Activated CD4-positive, alpha-beta T cell treated with anti-CD3 and anti-CD28 coated beads, Interleukin-2, amount 50 U/mL, for 4 hours (primary cell): Measurements from ENCODE around the gene ACP7.

Experiments
- DNase-seq, 2 experiments: peaks; one replicate each; pipeline ENCODE4 v3.0.0-alpha.2; 2020

The ACP7 gene

DNA sequence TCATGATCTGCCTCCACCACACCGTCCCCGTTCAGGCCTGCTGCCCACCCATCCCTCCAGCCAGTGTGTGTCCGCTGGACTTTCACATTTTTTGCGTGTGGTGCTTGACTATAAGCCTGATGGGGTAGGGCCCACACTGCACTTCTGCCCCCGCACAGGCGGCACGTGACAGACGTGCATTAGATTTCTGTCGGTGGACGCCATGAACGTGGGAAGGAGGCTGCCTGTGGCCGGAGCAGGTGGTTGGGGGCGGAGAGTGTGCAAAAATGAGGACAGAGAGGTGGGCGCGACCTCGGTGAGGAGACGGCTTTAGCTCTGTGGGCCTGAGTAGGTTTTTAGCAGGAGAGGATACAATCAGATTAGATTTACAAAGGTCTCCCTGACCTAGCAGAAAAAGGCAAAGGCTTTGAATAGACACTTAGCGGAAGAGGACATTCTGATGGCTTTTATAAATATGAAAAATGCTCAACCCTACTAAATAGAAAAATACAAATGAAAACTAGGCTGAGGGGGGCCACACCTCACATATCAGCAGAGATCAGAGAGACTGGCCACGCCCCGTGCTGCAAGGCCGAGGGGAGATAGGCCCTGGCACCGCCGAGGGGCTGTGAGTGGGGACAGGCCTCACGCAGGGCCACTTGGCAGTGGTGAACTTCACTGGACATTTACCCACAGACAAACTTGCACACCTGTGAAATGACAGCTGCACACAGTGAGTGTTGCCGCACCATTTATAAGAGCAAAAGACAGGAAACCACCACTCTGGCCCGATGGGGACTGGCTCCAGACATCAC is 66.8 kb downstream of the ACP7 start:
- DNase-seq, result no peak

DNA sequence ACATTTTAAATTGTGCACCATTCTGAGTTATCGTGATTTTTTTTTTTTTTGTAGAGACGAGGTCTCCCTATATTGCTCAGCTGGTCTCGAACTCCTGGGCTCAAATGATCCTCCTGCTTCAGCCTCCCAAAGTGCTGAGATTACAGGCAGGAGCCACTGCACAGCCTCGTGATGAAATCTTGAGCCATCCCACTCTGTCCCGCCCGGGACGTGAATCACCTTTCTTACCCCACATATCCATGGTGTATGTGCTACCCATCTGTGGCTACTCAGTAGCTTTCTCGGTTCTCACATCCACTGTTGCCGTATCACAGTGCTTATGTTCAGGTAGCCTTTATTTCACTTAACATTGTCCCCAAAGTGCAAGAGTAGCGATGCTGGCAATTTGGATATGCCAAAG is 67.9 kb downstream of the ACP7 start:
- DNase-seq, result no peak

DNA sequence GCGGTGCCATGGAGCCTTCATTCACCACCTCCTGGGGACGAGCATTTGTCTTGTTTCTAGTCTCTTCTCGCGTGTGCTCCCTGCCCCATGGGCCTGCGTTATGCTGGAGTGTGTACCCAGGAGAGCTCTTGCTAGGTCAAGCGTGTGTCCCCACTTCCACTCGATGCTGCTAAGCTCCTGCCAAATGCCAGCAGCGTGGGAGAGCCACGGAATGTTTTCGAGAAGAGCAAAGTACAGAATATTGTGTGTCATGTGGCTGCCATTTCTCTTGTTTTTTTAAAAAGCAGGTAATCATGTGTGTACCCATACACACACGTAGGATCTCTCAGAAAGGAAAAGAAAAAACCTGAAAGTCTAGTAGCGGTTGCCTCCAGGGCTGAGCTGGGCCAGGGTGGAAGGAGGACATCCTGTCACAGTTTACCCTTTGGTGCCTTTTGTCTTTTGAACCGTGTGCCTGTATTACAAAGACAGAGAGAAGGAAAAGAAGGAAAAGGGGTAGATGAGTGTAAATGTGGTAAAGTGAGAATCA is 70.0 kb downstream of the ACP7 start:
- no peak for DNase-seq

DNA sequence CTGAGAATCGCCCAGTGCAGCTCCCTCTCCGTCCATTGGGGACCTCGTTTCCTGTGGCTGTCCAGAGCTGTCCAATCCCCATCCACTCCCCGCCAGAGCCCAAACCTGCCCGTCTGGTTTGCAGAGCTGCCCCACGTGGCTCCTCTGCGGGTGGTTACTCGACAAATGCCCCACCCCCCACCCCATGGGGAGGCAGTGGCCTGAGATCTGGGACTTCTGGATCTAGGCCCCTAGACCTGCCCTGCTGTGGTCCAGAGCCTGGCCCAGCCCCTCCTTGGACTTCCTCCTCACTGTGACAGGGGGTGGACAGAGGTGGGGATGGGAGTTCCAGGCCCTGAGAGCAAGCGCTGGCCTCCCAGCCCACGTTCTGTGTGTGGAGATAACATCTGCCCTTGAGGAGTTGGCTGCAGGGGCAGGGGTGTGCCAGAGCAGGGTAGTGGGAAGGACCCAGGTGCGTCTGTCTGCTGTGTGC is 70.5 kb downstream of the ACP7 start:
- no peak for DNase-seq

DNA sequence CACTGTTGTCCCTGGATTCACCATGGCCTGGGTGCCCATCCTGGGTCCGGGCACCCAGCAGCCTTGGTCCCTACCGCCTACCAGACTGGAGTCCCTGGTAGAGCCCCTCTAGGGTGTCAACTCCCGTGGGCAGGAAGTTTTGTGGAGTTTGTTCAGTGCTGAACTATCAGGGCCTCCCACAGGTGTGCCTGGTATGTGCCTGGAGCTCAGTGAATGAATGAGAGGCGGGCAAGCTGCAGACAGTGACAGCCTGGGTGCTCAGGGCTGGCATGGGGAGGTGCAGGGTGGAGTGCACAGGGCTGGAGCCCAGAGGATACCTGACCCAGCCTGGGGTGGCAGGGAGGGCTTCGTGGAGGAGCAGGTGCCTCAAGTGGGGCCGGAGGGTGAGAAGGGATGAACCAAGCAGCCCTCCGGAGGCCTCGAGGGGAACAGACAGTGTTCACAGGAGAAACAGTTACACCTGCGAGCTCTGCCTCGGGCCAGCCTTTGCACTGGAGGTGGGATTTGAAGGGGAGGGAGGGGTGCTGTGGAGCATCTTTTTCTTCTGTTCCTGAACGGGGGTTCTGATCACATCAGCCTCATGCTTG is 71.0 kb downstream of the ACP7 start:
- no peak for DNase-seq

DNA sequence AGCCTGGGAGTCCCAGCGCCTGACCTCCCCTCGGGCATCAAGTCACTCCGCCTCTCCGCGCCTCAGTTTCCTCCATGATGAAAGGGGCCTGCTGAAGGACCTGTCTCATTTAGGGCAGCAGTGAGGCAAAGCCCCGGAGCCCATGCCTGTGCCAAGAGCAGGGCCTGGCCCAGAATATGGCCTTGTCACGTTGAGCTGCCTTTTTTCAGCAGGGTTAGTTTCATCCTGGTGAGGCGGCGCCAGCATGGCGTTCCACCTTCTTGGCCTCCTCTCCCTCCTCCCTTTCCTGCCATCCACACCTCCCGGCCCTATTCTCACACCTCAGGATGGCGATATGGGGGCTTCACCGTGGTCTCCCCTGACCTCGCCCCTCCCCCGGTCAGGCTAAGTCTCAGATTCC is 71.6 kb downstream of the ACP7 start:
- DNase-seq, result no peak

DNA sequence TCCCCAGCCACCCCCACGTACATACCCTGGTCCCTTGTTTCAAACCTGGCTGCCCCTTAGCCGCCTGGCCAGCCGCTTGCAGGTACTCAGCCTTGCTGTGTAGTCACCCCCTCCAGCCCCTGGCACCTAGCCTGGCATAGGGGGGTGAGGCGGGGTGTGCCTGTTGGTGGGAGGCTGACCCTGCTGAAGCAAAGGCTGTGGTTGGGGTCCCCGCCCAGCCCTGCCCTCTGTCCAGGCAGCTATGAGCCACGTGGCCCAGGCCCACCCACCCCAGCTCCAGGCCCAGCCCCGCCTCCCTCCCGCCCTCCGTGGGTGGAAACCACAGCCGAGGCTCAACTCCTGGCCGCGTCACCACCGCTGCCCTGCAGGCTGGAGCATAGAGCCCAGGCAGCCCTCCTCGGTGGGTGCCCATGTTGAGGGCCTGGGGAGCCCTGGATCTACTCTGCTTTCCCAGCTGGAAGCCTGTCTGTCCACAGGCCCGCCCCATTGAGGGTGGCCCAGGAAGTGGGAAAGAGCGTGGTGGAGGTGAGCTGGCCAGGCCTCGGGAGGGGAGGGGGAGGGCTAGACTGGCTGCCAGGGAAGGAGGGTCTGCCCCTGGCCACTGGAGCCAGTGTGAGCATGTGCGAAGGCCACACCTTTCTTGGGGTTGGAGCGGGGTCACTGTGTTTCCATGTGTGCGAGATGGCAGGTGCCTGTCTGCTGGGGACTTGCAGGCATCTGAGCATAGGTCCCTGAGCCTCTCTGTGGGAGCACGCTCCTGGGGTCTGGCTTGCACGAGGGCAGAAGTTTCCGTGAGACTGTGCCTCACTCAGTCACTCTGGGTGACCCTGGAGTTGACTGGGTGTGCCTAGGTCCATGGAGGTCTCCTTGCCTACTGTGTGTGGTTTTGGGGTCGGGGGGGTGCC is 72.4 kb downstream of the ACP7 start:
- no peak for DNase-seq

DNA sequence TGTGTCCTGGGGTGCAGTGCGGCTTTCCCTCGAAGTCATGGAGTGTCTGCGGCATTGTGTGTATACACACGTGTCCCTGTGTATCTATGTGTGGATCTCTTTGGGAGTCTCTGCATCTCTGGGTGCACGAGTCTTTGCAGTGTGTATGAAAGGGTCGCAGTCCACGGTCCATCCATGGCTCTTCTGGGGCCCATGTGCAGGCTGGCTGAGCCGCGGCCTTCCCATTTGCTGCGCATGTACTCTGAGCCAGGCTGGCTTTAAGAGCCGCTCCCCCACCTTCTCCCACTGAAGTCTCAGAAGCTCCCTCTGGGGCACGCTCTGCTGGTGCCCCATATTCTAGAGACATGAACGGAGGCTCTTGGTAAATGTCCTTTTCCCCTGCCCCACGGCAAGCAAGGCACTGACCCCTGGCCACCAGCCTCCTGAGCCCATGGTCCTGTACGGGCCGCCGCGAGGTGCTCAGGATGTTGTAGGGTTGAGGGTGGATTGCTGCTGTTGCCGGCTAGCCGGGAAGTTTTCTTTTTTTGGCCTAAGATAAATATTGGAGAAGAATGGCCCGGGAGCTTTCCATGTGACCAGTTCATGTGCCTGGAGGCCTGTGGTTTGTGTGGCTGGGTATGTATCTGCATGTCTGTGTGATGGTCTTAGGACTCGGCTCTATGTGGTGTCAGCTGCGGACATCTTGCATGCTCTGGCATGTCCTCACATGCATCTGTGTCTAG is 73.3 kb downstream of the ACP7 start:
- no peak for DNase-seq

DNA sequence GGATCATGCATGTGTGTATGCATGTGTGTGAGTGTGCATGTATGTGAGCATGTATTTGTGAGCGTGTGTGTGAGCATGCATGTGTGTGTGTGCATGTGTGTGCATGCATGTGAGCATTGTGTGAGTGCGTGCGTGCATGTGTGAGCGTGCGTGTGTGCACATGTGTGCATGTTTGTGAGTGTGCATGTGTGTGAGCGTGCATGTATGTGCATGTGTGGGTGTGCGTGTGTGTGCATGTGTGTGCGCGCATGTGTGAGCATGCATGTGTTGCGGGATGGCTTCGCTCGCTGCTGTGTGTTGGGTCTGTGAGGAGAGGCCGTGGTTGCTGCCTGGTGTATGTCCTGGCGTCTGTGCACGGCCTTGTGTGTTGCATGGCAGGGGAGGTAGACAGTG is 73.8 kb downstream of the ACP7 start:
- no peak for DNase-seq

DNA sequence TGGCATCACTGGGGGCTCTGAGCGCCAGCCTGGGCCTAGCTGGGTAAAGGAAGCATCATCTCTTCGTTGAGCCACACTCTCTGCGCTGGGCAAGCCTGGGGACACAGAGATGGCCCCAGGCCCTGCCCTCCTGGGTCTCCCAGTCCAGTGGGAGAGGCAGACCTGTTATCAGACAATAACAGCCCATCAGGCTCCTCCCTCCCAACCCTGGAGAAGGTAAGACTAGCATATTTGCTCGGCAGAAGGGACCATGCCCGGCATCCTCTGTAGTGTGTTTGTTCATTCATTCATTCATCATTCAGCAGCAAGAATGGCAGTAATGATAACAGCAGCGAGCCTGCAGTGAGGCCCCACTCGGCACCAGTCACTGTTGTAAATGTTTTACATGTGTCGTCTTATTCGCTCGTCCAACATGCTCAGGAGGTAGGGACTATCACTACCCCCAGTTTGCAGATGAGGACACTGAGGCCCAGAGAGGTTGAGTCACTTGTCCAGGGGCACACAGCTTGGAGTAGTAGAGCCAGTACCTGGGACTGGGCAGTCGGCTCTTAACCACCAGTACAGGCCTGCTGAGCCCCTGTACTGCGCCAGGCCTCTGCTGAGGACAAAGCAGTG is 74.6 kb downstream of the ACP7 start:
- DNase-seq, result no peak

DNA sequence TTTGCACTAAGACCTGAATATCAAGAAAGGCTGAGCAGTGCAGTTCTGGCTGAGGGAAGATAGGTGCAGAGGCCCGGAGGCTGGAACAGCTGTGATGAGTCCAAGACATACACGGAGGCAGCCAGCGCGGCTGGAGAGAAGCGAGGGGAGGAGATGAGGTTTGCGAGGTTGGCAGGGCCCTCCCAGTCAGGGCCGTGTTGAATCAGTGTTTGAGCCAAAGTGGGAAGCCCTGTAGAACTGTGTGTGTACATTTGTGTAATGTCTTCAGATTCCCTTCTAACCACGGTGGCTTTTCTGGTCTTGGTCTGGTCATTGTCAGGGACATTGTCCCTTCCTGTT is 76.3 kb downstream of the ACP7 start:
- DNase-seq, result no peak
